GM23338 (cell line): ENCODE measurements around the gene GPR31. TPM values are rescaled to one million over a fixed set of nuclear protein-coding genes. Genes with fewer than 3 reads are reported as not detected.

Experiments
- ATAC-seq: fragments of 200-7000 bp; cut with Tn5 transposase; 3 replicates; pipeline ENCODE4 v1.9.1; 2020
- DNase-seq: peaks from one replicate; pipeline ENCODE4 v3.0.0-alpha.2; 2015; ENCODE audit warnings: low spot score
- H2AFZ ChIP-seq: fragments of 200-600 bp; sonication (generic); 2 replicates; pipeline ENCODE4 v1.8.0; 2016; ENCODE audit warnings: antibody characterized with exemption, mild to moderate bottlenecking, moderate library complexity
- H3F3A ChIP-seq: fragments of 200-600 bp; sonication (generic); replicated peaks from 2 replicates; pipeline ENCODE4 v1.8.0; 2017; ENCODE audit warnings: antibody characterized with exemption, mixed run types, low read depth
- H3K27ac ChIP-seq: fragments of 200-600 bp; sonication (generic); 2 replicates; pipeline ENCODE4 v1.6.1; 2016; ENCODE audit warnings: low read depth
- H3K27me3 ChIP-seq: fragments of 200-600 bp; sonication (generic); 2 replicates; pipeline ENCODE4 v1.8.0; 2016; ENCODE audit warnings: mild to moderate bottlenecking, mixed run types, moderate library complexity; ENCODE audit not compliant: insufficient read depth
- H3K36me3 ChIP-seq: fragments of 200-600 bp; sonication (generic); 2 replicates; pipeline ENCODE4 v1.8.0; 2016; ENCODE audit warnings: mild to moderate bottlenecking; ENCODE audit not compliant: insufficient read depth
- H3K4me1 ChIP-seq: fragments of 200-600 bp; sonication (generic); 2 replicates; pipeline ENCODE4 v1.8.0; 2016; ENCODE audit warnings: mild to moderate bottlenecking, moderate library complexity; ENCODE audit not compliant: insufficient read depth
- H3K4me2 ChIP-seq: fragments of 200-600 bp; sonication (generic); 2 replicates; pipeline ENCODE4 v1.7.1; 2017; ENCODE audit warnings: mixed run types
- H3K4me3 ChIP-seq: fragments of 200-600 bp; sonication (generic); 2 replicates; pipeline ENCODE4 v1.6.1; 2016; ENCODE audit warnings: mixed run types
- H3K79me2 ChIP-seq: fragments of 200-600 bp; sonication (generic); replicated peaks from 2 replicates; pipeline ENCODE4 v1.8.0; 2017; ENCODE audit warnings: mild to moderate bottlenecking; ENCODE audit not compliant: insufficient read depth
- H3K9me2 ChIP-seq: fragments of 200-600 bp; sonication (generic); 2 replicates; pipeline ENCODE4 v1.8.0; 2017; ENCODE audit not compliant: insufficient read depth
- H4K20me1 ChIP-seq: fragments of 200-600 bp; sonication (generic); replicated peaks from 2 replicates; pipeline ENCODE4 v1.8.0; 2017; ENCODE audit warnings: mild to moderate bottlenecking; ENCODE audit not compliant: insufficient read depth
- H3K27ac Mint-ChIP-seq: 2 replicates; pipeline ENCODE4 v1.8.0; 2020; ENCODE audit warnings: inconsistent platforms, mild to moderate bottlenecking, moderate library complexity, mixed read lengths
- H3K27me3 Mint-ChIP-seq: 3 replicates; pipeline ENCODE4 v1.8.0; 2022; ENCODE audit warnings: low read depth, mild to moderate bottlenecking, moderate library complexity, mixed read lengths, inconsistent platforms; ENCODE audit not compliant: insufficient read depth, poor library complexity
- H3K36me3 Mint-ChIP-seq: 3 replicates; pipeline ENCODE4 v1.8.0; 2021; ENCODE audit warnings: low read depth, mild to moderate bottlenecking, inconsistent platforms, moderate library complexity, mixed read lengths
- H3K4me1 Mint-ChIP-seq: 3 replicates; pipeline ENCODE4 v1.8.0; 2020; ENCODE audit warnings: mild to moderate bottlenecking, inconsistent platforms, mixed read lengths
- H3K4me3 Mint-ChIP-seq: 3 replicates; pipeline ENCODE4 v1.8.0; 2021; ENCODE audit warnings: moderate library complexity, mild to moderate bottlenecking, inconsistent platforms, mixed read lengths
- H3K9me3 Mint-ChIP-seq: 3 replicates; pipeline ENCODE4 v1.8.0; 2020; ENCODE audit warnings: moderate library complexity, mild to moderate bottlenecking, inconsistent platforms, mixed read lengths
- ETS1 ChIP-seq: IDR thresholded peaks from 2 replicates; pipeline ENCODE4 v1.6.1; 2016; ENCODE audit warnings: antibody characterized with exemption
- EZH2 ChIP-seq: fragments of 200-600 bp; sonication (generic); IDR thresholded peaks from one replicate; pipeline ENCODE4 v1.8.0; 2017; ENCODE audit warnings: antibody characterized with exemption, mild to moderate bottlenecking, low read depth; ENCODE audit not compliant: unreplicated experiment
- POLR2AphosphoS5 ChIP-seq: IDR thresholded peaks from 2 replicates; pipeline ENCODE4 v1.6.1; 2016; ENCODE audit warnings: antibody characterized with exemption, low read depth
- REST ChIP-seq: IDR thresholded peaks from one replicate; pipeline ENCODE4 v1.6.1; 2018; ENCODE audit warnings: antibody characterized with exemption; ENCODE audit not compliant: unreplicated experiment
- STAT1 ChIP-seq: IDR thresholded peaks from one replicate; pipeline ENCODE4 v1.6.1; 2016; ENCODE audit warnings: antibody characterized with exemption; ENCODE audit not compliant: unreplicated experiment
- ZNF114 ChIP-seq: fragments of 250-450 bp; sonication (Bioruptor Pico); IDR thresholded peaks from 2 replicates; pipeline ENCODE4 v1.5.0; 2020; ENCODE audit warnings: mild to moderate bottlenecking, moderate library complexity
- ZNF331 ChIP-seq: fragments of 250-450 bp; sonication (Bioruptor Pico); IDR thresholded peaks from 2 replicates; pipeline ENCODE4 v1.5.0; 2020; ENCODE audit warnings: low read depth, mild to moderate bottlenecking, moderate library complexity
- ZNF462 ChIP-seq: fragments of 250-450 bp; sonication (Bioruptor Pico); IDR thresholded peaks from 2 replicates; pipeline ENCODE4 v1.5.0; 2020; ENCODE audit warnings: mild to moderate bottlenecking, moderate library complexity
- polyA plus RNA-seq: library from polyadenylated mRNA; unstranded; fragments of >200 nt; fragmentation: Nextera tagmentation; extraction: Ambion mirVana; gene quantifications from 2 replicates; pipeline ENCODE4 v1.2.1, GENCODE V29; 2016
- total RNA-seq: library from RNA; depleted of rRNA; stranded (reverse); fragments of >200 nt; shearing (Covaris generic); gene quantifications from 2 replicates; pipeline ENCODE4 v1.2.3, GENCODE V29; 2014

The GPR31 gene
- total and polyA plus RNA-seq, 2 experiments from 2014 or later: not detected

- no peaks in the 10 kb centered on the region; the same call in 1 of the 2 replicates for H3K4me1 ChIP-seq
- no peaks in the 10 kb centered on the region for H3K9me3 Mint-ChIP-seq
- peaks cover 4% of the 10 kb centered on the region for H3K27me3 Mint-ChIP-seq
- H3K36me3 ChIP-seq: no peaks in the 10 kb centered on the region
- no peak overlapping the region for H3K4me2 ChIP-seq
- DNase-seq: no peak
- no peak overlapping the region for H2AFZ ChIP-seq
- peaks cover 14% of the 10 kb centered on the region for H3K4me1 Mint-ChIP-seq
- H3K9me2 ChIP-seq: no peaks in the 10 kb centered on the region
- no peak overlapping the region for H3K4me3 Mint-ChIP-seq
- no peaks in the 10 kb centered on the region for H3K36me3 Mint-ChIP-seq
- no peak overlapping the region for H3K4me3 ChIP-seq
- TF ChIP-seq STAT1 (no peak), ZNF462 (CRISPR knock-in tag) (no peak), POLR2AphosphoS5 (no peak), ZNF114 (CRISPR knock-in tag) (no peak), REST (no peak), ZNF331 (CRISPR knock-in tag) (no peak), ETS1 (no peak), EZH2 (no peak)
- H3K27ac ChIP-seq: no peak overlapping the region
- ATAC-seq: no peak
- H3K27ac Mint-ChIP-seq: no peak overlapping the region
- no peaks in the 10 kb centered on the region for H4K20me1 ChIP-seq
- no peaks in the 10 kb centered on the region for H3K79me2 ChIP-seq
- H3F3A ChIP-seq: no peaks in the 10 kb centered on the region
- no peaks in the 10 kb centered on the region for H3K27me3 ChIP-seq
Measured at GRCh38 chr6:167112421-167112820, 45.4 kb downstream of the GPR31 start.
